Measurements from ENCODE around the gene PPP4R3A.
"Not testable (repeated sequence)": the region's sequence is repeated elsewhere in the genome, so short reads cannot be mapped to it uniquely, and the experiment has no call there.

The PPP4R3A gene

DNA sequence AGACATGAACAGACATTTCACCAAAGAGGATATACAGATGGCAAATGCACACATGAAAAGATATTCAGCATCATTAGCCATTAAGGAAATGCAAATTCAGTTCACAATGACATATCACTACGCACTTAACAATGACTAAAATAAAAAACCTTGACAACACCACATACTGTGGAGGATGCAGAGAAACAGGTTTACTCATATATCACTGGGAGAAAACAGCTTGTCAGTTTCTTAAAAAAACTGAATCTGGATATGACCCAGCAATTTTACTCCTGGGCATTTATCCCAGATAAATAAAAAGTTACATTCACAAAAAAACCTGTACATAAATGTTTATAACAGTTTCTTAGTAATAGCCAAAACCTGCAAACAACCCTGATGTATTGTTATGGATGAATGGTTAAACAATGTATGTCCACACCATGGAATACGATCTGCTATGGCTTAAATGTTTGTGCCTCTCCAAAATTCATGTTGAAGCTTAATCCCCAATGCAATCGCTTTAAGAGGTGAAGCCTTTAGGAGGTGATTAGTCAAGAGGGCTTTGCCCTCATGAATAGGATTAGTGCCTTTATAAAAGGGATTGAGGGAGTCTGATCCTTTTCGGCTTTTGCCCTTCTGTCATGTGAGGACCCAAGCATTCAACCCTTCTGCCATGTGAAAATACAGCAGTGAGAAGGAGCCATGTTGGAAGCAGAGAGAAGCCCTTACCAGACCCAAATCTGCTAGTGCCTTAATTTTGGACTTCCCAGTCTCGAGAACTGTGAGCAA is 36.0 kb upstream of the PPP4R3A start:
- H3K36me3 ChIP-seq (ENCODE audit: control insufficient read depth in 1 of 2, insufficient read depth in 2 of 2, low read length in 2 of 2), result no peaks in the 10 kb centered on the region
- H3K4me3 ChIP-seq (ENCODE audit: low read depth, low read length), result no peak overlapping the region
- no peak overlapping the region for H3K18ac ChIP-seq (ENCODE audit: low read length)
- no peaks in the 10 kb centered on the region for H3K9me3 ChIP-seq (ENCODE audit: insufficient read depth, low read depth, low read length)
- H3K4ac ChIP-seq (ENCODE audit: low read depth, low read length), result no peak overlapping the region
- H2BK5ac ChIP-seq (ENCODE audit: low read depth, low read length, poor library complexity), result no peak overlapping the region
- no peaks in the 10 kb centered on the region for H3K4me1 ChIP-seq (ENCODE audit: control insufficient read depth in 1 of 2, insufficient read depth in 2 of 2, low read length in 2 of 2)
- no peak overlapping the region for H4K91ac ChIP-seq (ENCODE audit: low read depth, low read length)
- H3K27ac ChIP-seq (ENCODE audit: low read depth, low read length), result no peak overlapping the region
- H3K23ac ChIP-seq (ENCODE audit: low read length), result no peak overlapping the region
- no peaks in the 10 kb centered on the region for H3K27me3 ChIP-seq (ENCODE audit: insufficient read depth, low read length)
- no peak overlapping the region for H3K4me2 ChIP-seq (ENCODE audit: low read length)
- H3K9ac ChIP-seq (ENCODE audit: low read length), result no peak overlapping the region
- no peak overlapping the region for H2BK12ac ChIP-seq (ENCODE audit: low read length)
- no peak for DNase-seq
- no peaks in the 10 kb centered on the region for H3K79me2 ChIP-seq (ENCODE audit: control insufficient read depth, insufficient read depth, low read length, poor library complexity)
- no peak overlapping the region for H2AK5ac ChIP-seq (ENCODE audit: low read length)
- no peak overlapping the region for H2BK120ac ChIP-seq (ENCODE audit: insufficient read depth, low read length, poor library complexity)
- no peak overlapping the region for H4K12ac ChIP-seq (ENCODE audit: low read depth, low read length)
- H4K8ac ChIP-seq (ENCODE audit: low read depth, low read length), result no peak overlapping the region
- no peak overlapping the region for H3K14ac ChIP-seq (ENCODE audit: low read length)
- no peaks in the 10 kb centered on the region for H3K79me1 ChIP-seq (ENCODE audit: low read length)
- H2AFZ ChIP-seq (ENCODE audit: insufficient read depth, low read length, poor library complexity), result no peak overlapping the region
- WGBS (ENCODE audit: extremely low coverage, insufficient coverage, insufficient read length), result no CpG with 5 or more reads among the region's 5 CpGs

DNA sequence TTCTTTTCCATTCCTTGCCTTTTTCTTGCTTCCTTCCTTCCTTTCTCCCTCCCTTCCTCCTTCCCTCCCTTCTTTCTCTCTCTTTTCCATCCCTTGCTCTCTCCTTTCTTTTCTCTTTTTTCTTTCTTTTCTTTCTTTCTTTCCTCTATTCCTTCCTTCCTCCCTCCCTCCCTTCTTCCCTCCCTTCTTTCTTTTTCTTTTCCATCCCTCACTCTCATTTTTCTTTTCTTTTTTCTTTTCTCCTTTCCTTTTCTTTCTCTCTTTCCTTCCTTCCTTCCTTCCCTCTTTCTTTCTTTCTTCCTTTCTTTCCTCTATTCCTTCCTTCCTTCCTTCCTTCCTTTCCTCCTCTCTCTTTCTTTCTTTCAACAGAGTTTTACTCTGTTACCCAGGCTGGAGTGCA is 35.1 kb upstream of the PPP4R3A start:
- no peak overlapping the region for H3K18ac ChIP-seq (ENCODE audit: low read length)

GRCh38 chr14:91536327-91536726 is 26.2 kb upstream of the PPP4R3A start:
- whole genome bisulfite sequencing (ENCODE audit: extremely low coverage, insufficient coverage, insufficient read length), result no CpG with 5 or more reads among the region's 3 CpGs
- no peaks in the 10 kb centered on the region for H3K4me1 ChIP-seq (ENCODE audit: control insufficient read depth in 1 of 2, insufficient read depth in 2 of 2, low read length in 2 of 2)
- H3K4ac ChIP-seq (ENCODE audit: low read depth, low read length), result no peak overlapping the region
- H3K9me3 ChIP-seq (ENCODE audit: insufficient read depth, low read depth, low read length), result peaks cover 7% of the 10 kb centered on the region
- H3K14ac ChIP-seq (ENCODE audit: low read length), result no peak overlapping the region
- no peak overlapping the region for H3K4me2 ChIP-seq (ENCODE audit: low read length)
- no peak overlapping the region for H3K23ac ChIP-seq (ENCODE audit: low read length)
- H3K18ac ChIP-seq (ENCODE audit: low read length), result no peak overlapping the region
- H4K12ac ChIP-seq (ENCODE audit: low read depth, low read length), result no peak overlapping the region
- H4K91ac ChIP-seq (ENCODE audit: low read depth, low read length), result no peak overlapping the region
- H2BK5ac ChIP-seq (ENCODE audit: low read depth, low read length, poor library complexity), result no peak overlapping the region
- no peak overlapping the region for H2AK5ac ChIP-seq (ENCODE audit: low read length)
- H3K79me1 ChIP-seq (ENCODE audit: low read length), result no peaks in the 10 kb centered on the region
- no peak overlapping the region for H3K27ac ChIP-seq (ENCODE audit: low read depth, low read length)
- no peaks in the 10 kb centered on the region for H3K27me3 ChIP-seq (ENCODE audit: insufficient read depth, low read length)
- H2AFZ ChIP-seq (ENCODE audit: insufficient read depth, low read length, poor library complexity), result no peak overlapping the region
- no peak for DNase-seq
- H3K36me3 ChIP-seq (ENCODE audit: control insufficient read depth in 1 of 2, insufficient read depth in 2 of 2, low read length in 2 of 2), result no peaks in the 10 kb centered on the region
- no peak overlapping the region for H2BK12ac ChIP-seq (ENCODE audit: low read length)
- H4K8ac ChIP-seq (ENCODE audit: low read depth, low read length), result no peak overlapping the region
- no peak overlapping the region for H3K4me3 ChIP-seq (ENCODE audit: low read depth, low read length)
- H3K79me2 ChIP-seq (ENCODE audit: control insufficient read depth, insufficient read depth, low read length, poor library complexity), result no peaks in the 10 kb centered on the region
- H2BK120ac ChIP-seq (ENCODE audit: insufficient read depth, low read length, poor library complexity), result no peak overlapping the region
- H3K9ac ChIP-seq (ENCODE audit: low read length), result no peak overlapping the region

More for the DNA sequence above, 35.1 kb upstream of the PPP4R3A start:
- Histone ChIP-seq H2BK5ac (ENCODE audit: low read depth, low read length, poor library complexity) (no peak overlapping the region), H3K4me1 (ENCODE audit: control insufficient read depth in 1 of 2, insufficient read depth in 2 of 2, low read length in 2 of 2) (no peaks in the 10 kb centered on the region), H4K8ac (ENCODE audit: low read depth, low read length) (no peak overlapping the region), H2AFZ (ENCODE audit: insufficient read depth, low read length, poor library complexity) (no peak overlapping the region), H4K91ac (ENCODE audit: low read depth, low read length) (no peak overlapping the region), H3K27ac (ENCODE audit: low read depth, low read length) (no peak overlapping the region), H3K4me2 (ENCODE audit: low read length) (no peak overlapping the region), H3K36me3 (ENCODE audit: control insufficient read depth in 1 of 2, insufficient read depth in 2 of 2, low read length in 2 of 2) (no peaks in the 10 kb centered on the region), H3K14ac (ENCODE audit: low read length) (no peak overlapping the region), H2AK5ac (ENCODE audit: low read length) (no peak overlapping the region), H2BK12ac (ENCODE audit: low read length) (no peak overlapping the region), H2BK120ac (ENCODE audit: insufficient read depth, low read length, poor library complexity) (no peak overlapping the region), H3K9me3 (ENCODE audit: insufficient read depth, low read depth, low read length) (no peaks in the 10 kb centered on the region), H3K4ac (ENCODE audit: low read depth, low read length) (no peak overlapping the region), H3K79me2 (ENCODE audit: control insufficient read depth, insufficient read depth, low read length, poor library complexity) (no peaks in the 10 kb centered on the region), H3K23ac (ENCODE audit: low read length) (no peak overlapping the region), H3K4me3 (ENCODE audit: low read depth, low read length) (no peak overlapping the region), H4K12ac (ENCODE audit: low read depth, low read length) (no peak overlapping the region), H3K79me1 (ENCODE audit: low read length) (no peaks in the 10 kb centered on the region), H3K27me3 (ENCODE audit: insufficient read depth, low read length) (no peaks in the 10 kb centered on the region), H3K9ac (ENCODE audit: low read length) (no peak overlapping the region)
- DNase-seq, result no peak

DNA sequence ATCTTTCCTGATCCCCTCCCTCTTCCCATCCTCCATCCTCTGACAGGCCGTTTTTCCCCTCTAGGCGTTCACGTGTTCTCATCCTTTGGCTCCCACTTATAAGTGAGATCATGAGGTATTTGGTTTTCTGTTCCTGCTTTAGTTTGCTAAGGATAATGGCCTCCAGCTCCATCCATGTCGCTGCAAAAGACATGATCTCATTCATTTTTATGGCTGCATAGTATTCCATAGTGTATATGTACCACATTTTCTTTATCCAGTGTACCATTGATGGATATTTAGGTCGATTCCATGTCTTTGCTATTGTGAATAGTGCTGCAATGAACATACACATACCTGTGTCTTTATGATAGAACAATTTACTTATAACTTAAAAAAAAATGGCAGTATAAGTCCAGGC is 23.9 kb upstream of the PPP4R3A start:
- H3K79me1 ChIP-seq (ENCODE audit: low read length); H3K27ac ChIP-seq (ENCODE audit: low read depth, low read length); H2BK5ac ChIP-seq (ENCODE audit: low read depth, low read length, poor library complexity); H3K23ac ChIP-seq (ENCODE audit: low read length); H3K4me3 ChIP-seq (ENCODE audit: low read depth, low read length); H3K9me3 ChIP-seq (ENCODE audit: insufficient read depth, low read depth, low read length); H4K91ac ChIP-seq (ENCODE audit: low read depth, low read length); H2BK120ac ChIP-seq (ENCODE audit: insufficient read depth, low read length, poor library complexity); H2AFZ ChIP-seq (ENCODE audit: insufficient read depth, low read length, poor library complexity); H3K36me3 ChIP-seq (ENCODE audit: control insufficient read depth in 1 of 2, insufficient read depth in 2 of 2, low read length in 2 of 2); H4K12ac ChIP-seq (ENCODE audit: low read depth, low read length); DNase-seq; H3K27me3 ChIP-seq (ENCODE audit: insufficient read depth, low read length); H2BK12ac ChIP-seq (ENCODE audit: low read length); H3K79me2 ChIP-seq (ENCODE audit: control insufficient read depth, insufficient read depth, low read length, poor library complexity); H3K4me2 ChIP-seq (ENCODE audit: low read length); H3K4me1 ChIP-seq (ENCODE audit: control insufficient read depth in 1 of 2, insufficient read depth in 2 of 2, low read length in 2 of 2); H4K8ac ChIP-seq (ENCODE audit: low read depth, low read length); H3K4ac ChIP-seq (ENCODE audit: low read depth, low read length); H3K9ac ChIP-seq (ENCODE audit: low read length); H2AK5ac ChIP-seq (ENCODE audit: low read length); H3K18ac ChIP-seq (ENCODE audit: low read length); H3K14ac ChIP-seq (ENCODE audit: low read length): not testable (repeated sequence)
- WGBS (ENCODE audit: extremely low coverage, insufficient coverage, insufficient read length), result no CpG with 5 or more reads among the region's 5 CpGs
